ENCODE measurements around the gene MEF2A. TPM values are rescaled to one million over a fixed set of nuclear protein-coding genes. Genes with fewer than 3 reads are reported as not detected.

MEF2A gene
- total RNA-seq, 1 experiment from 2014 or later, result 21.3 TPM

DNA sequence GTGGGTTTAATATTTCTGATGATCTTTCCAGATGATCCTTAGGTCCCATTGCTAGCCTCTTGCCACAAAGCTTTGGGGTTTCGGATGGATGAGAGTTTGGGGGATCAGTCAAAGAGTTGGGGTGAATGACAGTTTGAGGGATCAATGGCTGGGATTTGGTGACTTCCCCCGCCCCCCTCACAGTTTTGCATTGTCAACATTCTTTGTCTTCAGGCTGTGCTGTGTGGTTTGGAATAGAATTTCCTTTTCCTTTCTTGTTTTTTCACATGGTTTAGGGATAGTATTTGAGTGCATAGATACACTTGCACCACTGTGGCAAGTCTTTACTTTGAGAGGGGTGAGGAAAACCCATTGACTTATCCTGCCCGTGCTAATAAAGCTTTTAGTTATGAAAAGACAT is 14.3 kb downstream of the MEF2A start:
- Histone ChIP-seq H3K9me3 (ENCODE audit: low read length) (no peaks in the 10 kb centered on the region), H3K4me1 (ENCODE audit: insufficient read depth, low read length) (no peaks in the 10 kb centered on the region), H3F3A (ENCODE audit: low read length, unreplicated experiment) (no peaks in the 10 kb centered on the region), H3K4me3 (ENCODE audit: low read length) (no peak overlapping the region), H3K4me2 (ENCODE audit: low read length) (no peak overlapping the region), H2AFZ (ENCODE audit: low read length) (no peak overlapping the region), H3K9me2 (replicated peaks; ENCODE audit: low read length) (no peaks in the 10 kb centered on the region), H3K36me3 (ENCODE audit: low read depth, low read length) (peaks cover 15% of the 10 kb centered on the region; the same call in 1 of the 2 replicates), H3K79me2 (ENCODE audit: low read length) (peaks cover 99% of the 10 kb centered on the region), H3K9ac (ENCODE audit: low read length) (no peak overlapping the region), H3K27me3 (ENCODE audit: low read length) (no peaks in the 10 kb centered on the region), H4K20me1 (ENCODE audit: low read length) (peaks cover 18% of the 10 kb centered on the region; the same call in 1 of the 2 replicates), H3K27ac (ENCODE audit: low read length) (no peak overlapping the region)
- TF ChIP-seq CTCF (conservative IDR thresholded peaks at IDR 0.05; ENCODE audit: low read depth, low read length), result no peak
- no peak for TF ChIP-seq EZH2 (IDR thresholded peaks at IDR 0.05; ENCODE audit: low read length, unreplicated experiment)
- no peak for TF ChIP-seq EZH2phosphoT487 (IDR thresholded peaks at IDR 0.05; ENCODE audit: borderline replicate concordance, low read length)
- ChIA-PET POLR2A (ENCODE audit: unreplicated experiment) (no interaction called here), CTCF (no interaction called here)
- no peak for ATAC-seq
- DNase-seq, result no peak
- no TSS peak for BruUV-seq (replicated peaks)
- intact Hi-C loops (cut with micrococcal nuclease), result no loop called here

DNA sequence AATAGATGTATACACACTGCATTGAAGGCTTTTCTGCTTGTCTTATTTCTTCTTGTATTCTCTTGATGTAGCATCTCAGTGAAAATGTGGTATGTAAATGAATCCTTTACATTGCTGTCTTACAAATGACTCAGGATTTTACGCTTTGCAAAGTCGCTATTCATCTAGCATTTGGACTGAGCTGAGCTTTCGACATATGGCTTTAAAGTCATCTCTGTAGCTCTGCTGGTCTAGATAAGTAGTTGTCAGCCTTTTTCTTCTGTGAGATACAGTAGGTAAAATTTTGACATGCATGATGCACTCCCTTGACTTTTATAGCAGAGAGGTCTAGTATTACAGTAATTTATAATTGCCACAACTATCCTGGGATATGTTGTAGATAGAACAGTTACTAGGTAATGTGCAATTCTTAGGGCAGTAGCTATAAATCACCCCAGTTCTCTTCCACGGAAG is 16.8 kb downstream of the MEF2A start:
- Histone ChIP-seq H3K9me2 (replicated peaks; ENCODE audit: low read length) (no peaks in the 10 kb centered on the region), H3K9me3 (ENCODE audit: low read length) (no peaks in the 10 kb centered on the region), H3K79me2 (ENCODE audit: low read length) (peaks cover 95% of the 10 kb centered on the region), H2AFZ (ENCODE audit: low read length) (no peak overlapping the region), H3K4me2 (ENCODE audit: low read length) (no peak overlapping the region), H3K36me3 (ENCODE audit: low read depth, low read length) (peaks cover 30% of the 10 kb centered on the region), H3F3A (ENCODE audit: low read length, unreplicated experiment) (no peaks in the 10 kb centered on the region), H3K4me3 (ENCODE audit: low read length) (no peak overlapping the region), H3K27me3 (ENCODE audit: low read length) (no peaks in the 10 kb centered on the region), H3K4me1 (ENCODE audit: insufficient read depth, low read length) (no peaks in the 10 kb centered on the region), H3K27ac (ENCODE audit: low read length) (no peak overlapping the region), H4K20me1 (ENCODE audit: low read length) (peaks cover 18% of the 10 kb centered on the region; the same call in 1 of the 2 replicates), H3K9ac (ENCODE audit: low read length) (no peak overlapping the region)
- no peak for DNase-seq
- ChIA-PET CTCF (no interaction called here), POLR2A (ENCODE audit: unreplicated experiment) (no interaction called here)
- no peak for ATAC-seq
- no TSS peak for BruUV-seq (replicated peaks)
- no peak for TF ChIP-seq CTCF (conservative IDR thresholded peaks at IDR 0.05; ENCODE audit: low read depth, low read length)
- no peak for TF ChIP-seq EZH2phosphoT487 (IDR thresholded peaks at IDR 0.05; ENCODE audit: borderline replicate concordance, low read length)
- TF ChIP-seq EZH2 (IDR thresholded peaks at IDR 0.05; ENCODE audit: low read length, unreplicated experiment), result no peak
- intact Hi-C loops (cut with micrococcal nuclease), result no loop called here

- Histone ChIP-seq H3K9me3 (ENCODE audit: low read length) (no peaks in the 10 kb centered on the region), H3K9me2 (replicated peaks; ENCODE audit: low read length) (no peaks in the 10 kb centered on the region), H3K27ac (ENCODE audit: low read length) (no peak overlapping the region), H3F3A (ENCODE audit: low read length, unreplicated experiment) (no peaks in the 10 kb centered on the region), H3K36me3 (ENCODE audit: low read depth, low read length) (peaks cover 30% of the 10 kb centered on the region), H3K79me2 (ENCODE audit: low read length) (peaks cover 95% of the 10 kb centered on the region), H3K4me2 (ENCODE audit: low read length) (no peak overlapping the region), H4K20me1 (ENCODE audit: low read length) (peaks cover 14% of the 10 kb centered on the region; the same call in 1 of the 2 replicates), H3K4me1 (ENCODE audit: insufficient read depth, low read length) (no peaks in the 10 kb centered on the region), H3K27me3 (ENCODE audit: low read length) (no peaks in the 10 kb centered on the region), H3K9ac (ENCODE audit: low read length) (no peak overlapping the region), H3K4me3 (ENCODE audit: low read length) (no peak overlapping the region), H2AFZ (ENCODE audit: low read length) (no peak overlapping the region)
- CTCF ChIA-PET, result no interaction called here
- ATAC-seq, result no peak
- no peak for TF ChIP-seq CTCF (conservative IDR thresholded peaks at IDR 0.05; ENCODE audit: low read depth, low read length)
- no peak for TF ChIP-seq EZH2 (IDR thresholded peaks at IDR 0.05; ENCODE audit: low read length, unreplicated experiment)
- TF ChIP-seq EZH2phosphoT487 (IDR thresholded peaks at IDR 0.05; ENCODE audit: borderline replicate concordance, low read length), result no peak
- POLR2A ChIA-PET (ENCODE audit: unreplicated experiment), result no interaction called here
- intact Hi-C loops (cut with micrococcal nuclease), result no loop called here
- no TSS peak for BruUV-seq (replicated peaks)
- no peak for DNase-seq
Observed at GRCh38 chr15:99584081-99584600, 18.4 kb downstream of the MEF2A start.
